GM12864 (cell line): ENCODE data around the gene PHACTR1.
A peak's percentile ranks its signal among the peaks of the same experiment; 100 is the strongest.

Experiments used
- DNase-seq: peaks from one replicate; pipeline ENCODE4 v3.0.0-alpha.2; 2011; ENCODE audit warnings: low read depth
- H3K4me3 ChIP-seq: 2 replicates; pipeline ENCODE4 v1.5.1; 2011; ENCODE audit warnings: mild to moderate bottlenecking, low read depth, low read length, control low read depth
- TF ChIP-seq, protein P1 (sequence below): IDR thresholded peaks from 2 replicates; pipeline ENCODE4 v1.5.1; 2011; ENCODE audit warnings: low read depth, mild to moderate bottlenecking, moderate library complexity, low read length, control low read depth, inconsistent platforms; ENCODE audit errors: missing control alignments

Gene PHACTR1

DNA sequence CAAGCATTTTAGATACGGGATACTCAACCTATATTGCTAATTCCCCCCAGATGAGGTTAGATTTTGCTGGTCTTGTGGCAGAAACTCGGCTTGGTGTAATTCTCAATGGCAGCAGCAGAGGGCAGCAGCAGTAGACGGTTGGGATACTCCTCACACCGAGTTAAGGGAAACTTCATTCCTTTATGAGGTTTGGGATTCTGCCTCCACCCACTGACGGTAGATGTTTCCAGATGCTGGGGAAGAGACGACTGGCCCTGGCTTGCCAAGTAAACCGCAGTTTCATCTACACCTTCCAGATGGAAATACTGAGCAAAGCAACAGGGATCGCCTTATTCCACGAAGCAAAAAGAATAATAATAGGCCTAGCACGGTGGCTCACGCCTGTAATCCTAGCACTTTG is 620.0 kb downstream of the PHACTR1 start:
- TF ChIP-seq, protein P1, sequence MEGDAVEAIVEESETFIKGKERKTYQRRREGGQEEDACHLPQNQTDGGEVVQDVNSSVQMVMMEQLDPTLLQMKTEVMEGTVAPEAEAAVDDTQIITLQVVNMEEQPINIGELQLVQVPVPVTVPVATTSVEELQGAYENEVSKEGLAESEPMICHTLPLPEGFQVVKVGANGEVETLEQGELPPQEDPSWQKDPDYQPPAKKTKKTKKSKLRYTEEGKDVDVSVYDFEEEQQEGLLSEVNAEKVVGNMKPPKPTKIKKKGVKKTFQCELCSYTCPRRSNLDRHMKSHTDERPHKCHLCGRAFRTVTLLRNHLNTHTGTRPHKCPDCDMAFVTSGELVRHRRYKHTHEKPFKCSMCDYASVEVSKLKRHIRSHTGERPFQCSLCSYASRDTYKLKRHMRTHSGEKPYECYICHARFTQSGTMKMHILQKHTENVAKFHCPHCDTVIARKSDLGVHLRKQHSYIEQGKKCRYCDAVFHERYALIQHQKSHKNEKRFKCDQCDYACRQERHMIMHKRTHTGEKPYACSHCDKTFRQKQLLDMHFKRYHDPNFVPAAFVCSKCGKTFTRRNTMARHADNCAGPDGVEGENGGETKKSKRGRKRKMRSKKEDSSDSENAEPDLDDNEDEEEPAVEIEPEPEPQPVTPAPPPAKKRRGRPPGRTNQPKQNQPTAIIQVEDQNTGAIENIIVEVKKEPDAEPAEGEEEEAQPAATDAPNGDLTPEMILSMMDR, result peak; percentile 90
- H3K4me3 ChIP-seq, result no peak overlapping the region
- peak; percentile 55 for DNase-seq

GRCh38 chr6:13338038-13338437 is 621.5 kb downstream of the PHACTR1 start:
- no peak overlapping the region for H3K4me3 ChIP-seq
- DNase-seq, result no peak
- TF ChIP-seq, protein P1, result no peak
